ENCODE results near the gene ATP4A.

GRCh38 chr19:35531291-35531690 is 32.2 kb downstream of the ATP4A start:
- TF ChIP-seq MAX (IDR thresholded peaks at IDR 0.05): no peak
- TF ChIP-seq YY1 (IDR thresholded peaks at IDR 0.05; ENCODE audit: low read depth): no peak
- no peak for TF ChIP-seq EP300 (IDR thresholded peaks at IDR 0.05; ENCODE audit: borderline replicate concordance)
- TF ChIP-seq REST (IDR thresholded peaks at IDR 0.05; ENCODE audit: low read depth): no peak

Measured in Ishikawa (cell line).